HG03460 (cell line): ENCODE data around the gene ABCA4.

Experiments used
- ATAC-seq: cut with Tn5 transposase; IDR thresholded peaks from one replicate; pipeline ENCODE4 v1.9.1; 2021; ENCODE audit not compliant: unreplicated experiment

ABCA4 gene

DNA sequence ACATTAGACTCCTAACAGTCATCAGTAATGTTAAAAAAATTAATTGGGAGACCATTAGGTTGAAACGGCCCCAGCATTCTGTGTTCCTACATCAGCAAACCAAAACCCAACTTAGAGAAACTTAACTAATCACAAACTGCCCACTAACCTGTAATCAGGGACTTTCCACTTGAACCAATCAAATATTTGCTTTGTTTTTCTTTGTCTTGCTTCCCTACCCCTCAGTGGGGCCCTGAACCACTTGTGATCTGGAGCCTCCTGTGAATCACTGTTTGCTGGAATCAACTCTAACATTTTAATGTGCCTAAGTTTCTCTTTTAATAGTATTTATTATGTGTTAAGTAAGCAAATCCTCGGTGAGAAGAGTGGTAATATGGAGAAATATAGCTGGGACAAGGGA, 64.0 kb downstream of the ABCA4 start:
- no peak for ATAC-seq

- no peak for ATAC-seq
Measured at GRCh38 chr1:94056171-94056570, 64.8 kb downstream of the ABCA4 start.

DNA sequence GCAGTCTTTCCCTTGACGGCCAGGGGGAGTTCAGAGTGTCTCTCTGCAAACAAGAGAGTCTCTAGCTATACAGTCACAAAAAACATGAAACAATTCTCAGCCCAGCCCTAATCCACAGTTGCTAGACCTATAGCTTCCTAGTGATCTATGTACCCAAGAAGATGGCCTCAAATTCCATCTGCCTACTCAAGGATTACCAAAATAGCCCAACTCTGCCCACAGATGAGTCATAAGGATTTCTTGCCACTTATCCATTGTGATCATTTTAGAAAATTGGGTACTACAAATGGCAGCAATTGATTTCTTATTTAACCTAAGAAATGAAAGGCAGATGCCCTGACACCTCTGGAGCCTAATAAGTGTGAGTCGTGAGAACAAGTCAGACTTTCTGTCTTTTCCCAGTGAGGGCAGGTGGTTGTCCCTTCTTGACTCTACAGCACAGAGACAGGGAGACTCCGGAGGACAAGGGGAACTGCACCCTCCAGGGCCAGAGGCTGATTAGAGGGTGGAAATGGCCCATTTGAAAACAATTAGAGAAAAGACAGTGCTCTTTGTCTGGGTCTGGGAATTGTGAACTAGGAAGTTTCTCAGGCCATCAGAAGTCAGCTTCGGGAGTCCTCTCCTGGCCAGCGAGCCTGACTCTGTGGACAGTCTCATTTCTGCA, 65.4 kb downstream of the ABCA4 start:
- ATAC-seq, result no peak

- no peak for ATAC-seq
Measured at GRCh38 chr1:94050675-94051074, 70.3 kb downstream of the ABCA4 start.

GRCh38 chr1:94050254-94050653, 70.7 kb downstream of the ABCA4 start:
- no peak for ATAC-seq

GRCh38 chr1:94049791-94050190, 71.2 kb downstream of the ABCA4 start:
- no peak for ATAC-seq

DNA sequence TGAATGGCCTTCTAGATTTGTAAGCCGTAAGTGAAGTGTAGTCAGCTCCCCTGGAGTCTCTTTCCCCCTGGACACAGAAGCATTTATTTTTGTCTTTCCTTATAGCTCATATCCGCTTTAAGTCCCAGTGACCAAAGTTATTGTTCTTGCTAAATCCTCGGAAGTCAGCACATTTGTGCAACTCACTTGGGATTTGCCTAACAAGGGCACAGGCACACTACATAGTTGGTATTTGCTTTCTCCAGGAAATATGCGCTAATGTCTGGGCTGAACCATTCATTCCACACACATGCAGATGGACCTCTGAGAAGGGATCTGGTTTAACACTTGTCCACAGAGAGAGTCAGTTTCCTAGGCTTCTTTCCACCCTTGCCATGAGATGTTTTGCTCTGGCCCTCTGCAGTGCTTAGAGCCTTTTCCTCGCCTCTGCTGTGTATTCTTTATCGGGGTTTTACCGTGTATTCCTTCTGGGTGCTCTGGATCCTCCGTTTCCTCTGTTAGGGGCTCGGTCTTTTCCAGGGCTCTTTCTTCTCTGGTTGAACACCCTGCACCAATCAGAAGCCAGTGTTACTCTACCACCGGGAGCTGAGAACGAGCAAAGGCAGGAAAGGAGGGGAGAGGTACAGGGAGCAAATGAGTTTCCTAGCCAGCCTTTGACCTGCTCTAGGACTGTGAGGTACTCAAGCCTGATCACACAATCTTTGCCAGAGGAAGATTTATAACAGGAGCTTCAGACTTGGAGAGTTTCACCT, 72.4 kb downstream of the ABCA4 start:
- no peak for ATAC-seq

GRCh38 chr1:94047949-94048348, 73.0 kb downstream of the ABCA4 start:
- ATAC-seq, result no peak

GRCh38 chr1:94045465-94046056, 75.4 kb downstream of the ABCA4 start:
- no peak for ATAC-seq

- no peak for ATAC-seq
Measured at GRCh38 chr1:94044891-94045290, 76.1 kb downstream of the ABCA4 start.

DNA sequence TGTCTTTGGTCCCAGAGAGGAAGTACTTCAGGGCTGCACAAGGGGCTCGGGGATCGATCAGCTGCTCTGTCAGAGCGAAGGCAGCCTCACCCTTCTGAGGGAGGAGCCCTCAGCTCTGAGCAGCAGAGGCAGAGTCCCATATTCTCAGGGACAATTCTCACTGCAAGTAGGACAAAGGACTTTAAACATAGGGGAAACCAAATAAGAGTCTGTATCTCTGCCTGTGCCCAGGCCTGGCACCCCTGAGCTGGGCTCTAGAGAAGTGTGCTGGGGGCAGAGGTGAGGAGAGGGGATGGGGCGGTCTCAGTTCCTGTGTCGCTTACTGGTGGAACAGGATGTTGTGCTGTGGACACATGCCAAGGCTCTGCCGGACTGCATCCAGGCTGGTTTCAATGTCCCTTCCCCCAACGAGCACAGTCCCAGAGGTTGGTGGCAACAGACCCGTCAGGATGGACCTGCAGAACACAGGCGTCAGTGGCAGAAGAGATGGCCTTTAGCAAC, 76.6 kb downstream of the ABCA4 start:
- no peak for ATAC-seq

DNA sequence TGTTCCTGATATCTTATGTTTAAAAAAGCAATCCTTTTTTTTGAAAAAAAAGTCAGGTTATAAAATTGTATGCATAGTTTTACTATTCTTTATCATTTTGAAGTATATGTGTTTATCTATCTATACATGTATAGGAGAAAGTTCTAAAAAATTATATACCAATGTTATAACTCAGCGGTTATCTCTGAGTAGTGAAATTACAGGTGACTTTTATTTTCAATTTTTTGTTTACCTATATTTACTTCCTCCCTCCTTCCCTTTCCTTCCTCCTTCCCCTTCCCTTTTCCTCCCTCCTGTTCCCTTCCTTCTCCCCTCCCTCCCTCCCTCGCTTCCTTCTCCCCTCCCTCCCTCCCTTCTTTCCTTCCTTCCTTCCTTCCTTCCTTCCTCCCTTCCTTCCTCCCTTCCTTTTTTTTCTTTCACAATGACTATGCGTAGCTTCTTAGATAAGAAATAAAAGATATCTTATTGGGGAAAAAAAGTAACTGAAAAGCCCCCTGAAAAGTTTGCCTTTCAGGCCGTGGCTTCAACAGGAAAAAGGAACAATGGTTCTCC, 77.1 kb downstream of the ABCA4 start:
- no peak for ATAC-seq

GRCh38 chr1:94042388-94042787, 78.6 kb downstream of the ABCA4 start:
- no peak for ATAC-seq

- no peak for ATAC-seq
Measured at GRCh38 chr1:94039871-94040569, 80.9 kb downstream of the ABCA4 start.

- ATAC-seq, result no peak
Measured at GRCh38 chr1:94039514-94039870, 81.5 kb downstream of the ABCA4 start.

GRCh38 chr1:94038511-94038910, 82.4 kb downstream of the ABCA4 start:
- ATAC-seq, result no peak

DNA sequence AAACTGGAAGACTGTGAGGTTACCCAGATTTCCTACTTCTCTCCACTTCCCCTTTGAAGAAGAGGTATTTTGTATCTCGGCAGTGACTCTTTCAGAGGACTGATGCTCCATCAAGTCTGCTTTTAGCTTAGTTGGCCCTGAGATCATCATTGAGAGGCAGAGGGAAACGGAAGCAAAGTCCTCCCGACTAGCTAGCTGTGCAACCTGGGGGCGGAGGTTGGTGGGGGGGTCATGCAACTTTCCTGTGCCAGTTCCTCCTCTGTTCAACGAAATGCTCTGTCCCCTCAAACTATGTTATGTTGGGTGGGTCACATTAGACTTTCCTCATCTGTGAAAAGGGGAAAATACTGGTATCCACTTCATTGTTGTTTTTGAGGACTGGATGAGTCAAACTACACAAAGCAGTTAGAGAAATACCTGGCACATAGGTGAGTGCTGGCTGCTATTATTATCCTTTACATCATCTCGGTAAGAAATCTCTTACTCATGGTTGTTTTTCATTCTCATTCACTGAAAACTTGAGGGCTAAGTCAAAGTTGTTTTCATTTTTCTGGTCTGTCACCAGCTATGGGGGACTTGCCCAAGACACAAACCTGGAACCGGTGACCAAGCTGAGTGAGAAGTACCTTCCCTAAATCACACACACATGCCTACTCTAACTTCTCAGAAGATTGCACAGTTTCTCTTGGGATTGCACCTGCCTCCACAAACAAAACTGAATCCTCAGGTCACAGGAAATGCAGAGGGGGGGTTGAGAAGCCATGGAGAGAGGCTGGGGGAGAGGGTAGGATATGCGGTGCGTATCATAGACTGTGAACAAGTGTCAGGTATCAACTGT, 83.3 kb downstream of the ABCA4 start:
- ATAC-seq, result no peak

DNA sequence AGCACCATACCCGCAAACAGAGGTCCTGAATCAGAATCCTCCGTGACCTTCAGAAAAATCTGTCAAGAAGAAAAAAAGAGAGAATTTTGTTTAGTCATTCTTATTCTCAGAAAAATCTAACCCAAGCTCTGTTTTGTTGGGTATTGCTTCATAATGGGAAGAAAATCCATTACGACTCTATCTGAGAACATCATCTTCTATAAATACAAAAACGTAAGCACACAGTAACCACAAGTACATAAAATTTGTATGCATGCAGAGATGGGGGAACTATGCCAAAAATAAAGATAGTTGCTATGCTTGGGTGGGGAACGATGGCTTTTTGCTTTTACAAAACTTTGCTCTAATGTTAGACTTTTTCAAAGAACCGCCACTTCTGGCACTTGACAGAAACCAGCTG, 84.2 kb downstream of the ABCA4 start:
- ATAC-seq, result no peak

- ATAC-seq, result no peak
Measured at GRCh38 chr1:94033849-94034248, 87.1 kb downstream of the ABCA4 start.

GRCh38 chr1:94032637-94033036, 88.3 kb downstream of the ABCA4 start:
- no peak for ATAC-seq
